Measurements from ENCODE around the gene PODXL2. TPM values are rescaled to one million over a fixed set of nuclear protein-coding genes. Genes with fewer than 3 reads are reported as not detected.

The PODXL2 gene
- total RNA-seq, 1 experiment from 2014 or later, result 55.3 TPM

DNA sequence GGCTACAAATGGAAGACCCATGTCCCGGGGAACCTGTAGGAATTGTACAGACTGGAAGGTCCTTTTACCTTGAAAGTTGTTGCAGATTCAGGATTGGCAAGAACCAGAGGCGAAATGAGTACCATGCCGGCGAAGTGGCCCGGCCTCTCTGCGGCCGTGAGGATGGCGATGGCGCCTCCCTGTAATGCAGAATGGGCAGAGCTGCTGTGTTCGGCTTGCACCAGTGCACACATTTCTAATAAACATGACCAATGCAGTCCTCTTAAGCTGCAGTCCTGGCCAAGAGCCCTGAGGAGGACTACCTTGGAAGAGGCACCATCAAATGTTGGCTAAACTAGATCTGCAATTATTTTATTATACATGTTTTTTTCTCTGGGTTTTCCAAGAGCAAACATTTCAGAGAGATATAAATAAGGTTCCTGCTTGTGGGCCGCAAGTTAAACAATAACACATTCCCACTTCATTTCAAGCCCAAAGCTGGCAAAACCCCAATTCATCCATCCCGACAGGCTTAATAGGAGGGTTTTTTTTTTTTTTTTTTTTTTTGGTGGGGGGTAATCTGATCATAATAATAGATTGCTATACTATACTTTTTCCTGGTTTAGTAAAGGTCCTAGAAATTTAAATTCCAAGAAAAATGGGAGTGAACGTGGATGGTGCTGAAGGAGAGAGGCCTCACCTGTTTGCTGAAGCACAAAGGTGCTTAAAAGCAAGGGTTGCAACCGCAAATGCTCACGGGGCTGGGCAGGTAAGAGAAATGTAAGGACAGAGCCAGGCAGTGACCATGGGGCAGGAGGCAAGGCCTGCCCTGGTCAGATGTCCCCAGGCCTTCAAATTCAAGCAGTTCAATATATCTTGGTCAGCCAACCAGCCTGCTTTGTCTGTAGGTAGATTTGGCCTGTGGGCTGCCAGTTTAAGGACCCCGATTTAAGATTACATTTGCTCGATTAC is 92.3 kb downstream of the PODXL2 start:
- no peak for DNase-seq (ENCODE audit: low read depth)

DNA sequence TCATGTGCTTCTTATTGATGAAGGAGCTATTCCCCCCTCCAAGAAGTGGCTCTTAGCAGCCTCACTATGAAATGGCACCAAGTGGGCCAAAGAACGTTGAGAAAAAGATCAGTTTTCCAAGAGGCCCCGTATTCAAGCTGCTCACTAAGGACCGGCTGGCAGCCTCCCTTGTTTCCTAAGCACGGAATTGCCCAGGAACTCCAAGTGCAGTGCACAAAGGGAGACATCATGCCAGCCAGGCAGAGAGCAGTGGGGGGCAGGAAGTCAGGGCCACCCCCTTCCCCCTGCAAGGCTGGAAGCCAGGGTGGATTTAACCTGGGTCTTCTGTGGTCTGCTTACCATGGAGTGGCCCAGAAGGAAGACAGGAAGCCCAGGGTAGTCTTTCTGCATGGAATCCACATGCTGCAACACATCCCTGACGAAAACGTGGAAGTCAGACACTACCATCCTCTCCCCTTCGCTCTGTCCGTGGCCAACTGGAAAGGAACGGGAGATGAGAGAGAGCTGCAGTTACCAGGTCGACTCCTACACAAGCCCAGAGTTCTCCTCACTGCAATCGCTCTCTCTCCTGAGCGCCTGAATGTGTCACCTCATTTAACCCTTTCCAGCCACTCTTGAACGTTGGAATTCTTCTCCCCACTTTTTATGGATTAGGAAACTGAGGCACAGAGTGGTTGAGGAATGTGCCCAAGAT is 93.3 kb downstream of the PODXL2 start:
- no peak for DNase-seq (ENCODE audit: low read depth)

Other genes with a start within 250 kb of the PODXL2 start
- 33.5 and 41.0 TPM in 2 replicates for gene TPRA1, start 38.5 kb upstream of the PODXL2 start, total RNA-seq (2014; rRNA removed; shearing (Covaris generic))
- 249 and 286 TPM in 2 replicates for gene MCM2, start 30.8 kb upstream of the PODXL2 start, total RNA-seq (2014; rRNA removed; shearing (Covaris generic))
- 0.95 and 2.4 TPM in 2 replicates for gene ABTB1, start 43.8 kb downstream of the PODXL2 start, total RNA-seq (2014; rRNA removed; shearing (Covaris generic))
- 32.1 and 37.1 TPM in 2 replicates for gene MGLL, start 193.3 kb downstream of the PODXL2 start, total RNA-seq (2014; rRNA removed; shearing (Covaris generic))